Cardiac muscle cell (in vitro differentiated cells and primary cell): ENCODE data around the gene MGME1. TPM values are rescaled to one million over a fixed set of nuclear protein-coding genes. Genes with fewer than 3 reads are reported as not detected.
A peak's percentile ranks its signal among the peaks of the same experiment; 100 is the strongest.
"Not testable (repeated sequence)": the region's sequence is repeated elsewhere in the genome, so short reads cannot be mapped to it uniquely, and the experiment has no call there.

Experiments used
- DNase-seq, 2 donors: peaks; one replicate each; pipeline versions ENCODE4 v3.0.0 to v3.0.0-alpha.2; 2010 to 2017; ENCODE audit warnings: low read depth in 1 of 2, low spot score in 1 of 2
- H3K27ac ChIP-seq: fragments of 200-600 bp; sonication (generic); 2 replicates; pipeline ENCODE4 v1.5.1; 2016
- H3K27me3 ChIP-seq: fragments of 200-600 bp; sonication (generic); 2 replicates; pipeline ENCODE4 v1.6.0; 2016; ENCODE audit warnings: control low read depth
- H3K36me3 ChIP-seq: fragments of 200-600 bp; sonication (generic); 2 replicates; pipeline ENCODE4 v1.5.1; 2016; ENCODE audit warnings: control low read depth
- H3K4me1 ChIP-seq: fragments of 200-600 bp; sonication (generic); 2 replicates; pipeline ENCODE4 v1.8.1; 2017; ENCODE audit warnings: low read depth, mild to moderate bottlenecking, mixed run types
- H3K4me3 ChIP-seq: fragments of 200-600 bp; sonication (generic); 2 replicates; pipeline ENCODE4 v1.5.1; 2016; ENCODE audit warnings: mild to moderate bottlenecking
- H3K9me3 ChIP-seq: fragments of 200-600 bp; sonication (generic); 2 replicates; pipeline ENCODE4 v1.5.1; 2017; ENCODE audit warnings: low read depth, mild to moderate bottlenecking, control low read depth
- polyA plus RNA-seq: library from polyadenylated mRNA; unstranded; fragments of >200 nt; fragmentation: Nextera tagmentation; extraction: Ambion mirVana; gene quantifications from 2 replicates; pipeline ENCODE4 v1.2.1, GENCODE V29; 2016
- total RNA-seq: library from RNA; depleted of rRNA; stranded (reverse); fragments of >200 nt; gene quantifications from 2 replicates; pipeline ENCODE4 v1.2.3, GENCODE V29; 2016
- TF ChIP-seq, protein P1 (sequence below): IDR thresholded peaks from 2 replicates; pipeline ENCODE4 v1.5.1; 2012; ENCODE audit warnings: low read depth, mild to moderate bottlenecking, low read length

MGME1 gene
- total and polyA plus RNA-seq, 2 experiments from 2014 or later: 15.9 to 27.2 TPM

DNA sequence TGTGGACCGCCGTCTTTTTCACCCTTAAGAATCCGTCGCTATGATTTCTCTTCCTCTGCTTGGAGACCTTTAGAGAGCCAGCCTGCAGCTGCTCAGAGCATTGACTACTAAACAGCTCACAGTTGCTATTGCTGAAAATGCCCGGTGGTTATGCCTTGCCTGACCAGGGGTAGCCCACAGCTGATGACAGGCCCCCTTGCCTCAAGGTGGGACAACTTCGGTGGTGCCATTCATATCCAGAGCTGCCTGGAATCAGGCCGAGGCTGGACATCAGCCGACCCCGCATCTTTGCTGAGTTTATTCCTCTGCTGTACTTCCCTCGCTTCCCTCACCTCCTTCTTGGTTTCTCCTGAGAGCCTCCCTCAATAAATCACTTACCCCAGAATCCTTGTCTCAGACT lies 49.3 kb downstream of the MGME1 start:
- no peaks in the 10 kb centered on the region for H3K36me3 ChIP-seq

DNA sequence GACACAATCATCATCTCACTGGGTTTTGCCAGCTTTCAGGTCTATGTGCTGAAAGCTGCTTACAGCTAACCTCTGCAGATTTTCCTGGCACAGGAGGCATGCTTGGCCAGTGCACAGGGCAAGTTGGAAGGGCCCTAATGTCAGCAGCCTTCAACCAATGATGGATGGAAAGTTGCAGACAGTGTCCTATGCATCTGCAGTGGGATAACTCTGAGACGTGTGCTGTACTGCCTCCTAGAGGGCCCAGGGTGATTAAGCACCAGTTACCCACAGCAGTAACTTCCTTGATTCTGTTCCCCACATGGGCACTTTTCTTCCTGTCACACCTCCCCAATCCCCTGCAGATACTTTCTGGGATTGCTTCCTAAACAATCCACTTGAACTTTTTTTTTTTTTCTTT lies 50.2 kb downstream of the MGME1 start:
- H3K4me1 ChIP-seq: no peaks in the 10 kb centered on the region
- H3K9me3 ChIP-seq: no peaks in the 10 kb centered on the region
- H3K27me3 ChIP-seq: no peaks in the 10 kb centered on the region
- peak in 1 of 2 donors; percentile 48 for DNase-seq
- no peaks in the 10 kb centered on the region for H3K36me3 ChIP-seq
- no peak overlapping the region for H3K4me3 ChIP-seq
- H3K27ac ChIP-seq: no peak overlapping the region
- TF ChIP-seq, protein P1, sequence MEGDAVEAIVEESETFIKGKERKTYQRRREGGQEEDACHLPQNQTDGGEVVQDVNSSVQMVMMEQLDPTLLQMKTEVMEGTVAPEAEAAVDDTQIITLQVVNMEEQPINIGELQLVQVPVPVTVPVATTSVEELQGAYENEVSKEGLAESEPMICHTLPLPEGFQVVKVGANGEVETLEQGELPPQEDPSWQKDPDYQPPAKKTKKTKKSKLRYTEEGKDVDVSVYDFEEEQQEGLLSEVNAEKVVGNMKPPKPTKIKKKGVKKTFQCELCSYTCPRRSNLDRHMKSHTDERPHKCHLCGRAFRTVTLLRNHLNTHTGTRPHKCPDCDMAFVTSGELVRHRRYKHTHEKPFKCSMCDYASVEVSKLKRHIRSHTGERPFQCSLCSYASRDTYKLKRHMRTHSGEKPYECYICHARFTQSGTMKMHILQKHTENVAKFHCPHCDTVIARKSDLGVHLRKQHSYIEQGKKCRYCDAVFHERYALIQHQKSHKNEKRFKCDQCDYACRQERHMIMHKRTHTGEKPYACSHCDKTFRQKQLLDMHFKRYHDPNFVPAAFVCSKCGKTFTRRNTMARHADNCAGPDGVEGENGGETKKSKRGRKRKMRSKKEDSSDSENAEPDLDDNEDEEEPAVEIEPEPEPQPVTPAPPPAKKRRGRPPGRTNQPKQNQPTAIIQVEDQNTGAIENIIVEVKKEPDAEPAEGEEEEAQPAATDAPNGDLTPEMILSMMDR: peak; percentile 62

More for the DNA sequence above, 49.3 kb downstream of the MGME1 start:
- Histone ChIP-seq H3K27me3 (no peaks in the 10 kb centered on the region), H3K9me3 (no peaks in the 10 kb centered on the region), H3K4me3 (no peak overlapping the region), H3K4me1 (no peaks in the 10 kb centered on the region), H3K27ac (no peak overlapping the region)
- TF ChIP-seq, protein P1: no peak
- DNase-seq: no peak

DNA sequence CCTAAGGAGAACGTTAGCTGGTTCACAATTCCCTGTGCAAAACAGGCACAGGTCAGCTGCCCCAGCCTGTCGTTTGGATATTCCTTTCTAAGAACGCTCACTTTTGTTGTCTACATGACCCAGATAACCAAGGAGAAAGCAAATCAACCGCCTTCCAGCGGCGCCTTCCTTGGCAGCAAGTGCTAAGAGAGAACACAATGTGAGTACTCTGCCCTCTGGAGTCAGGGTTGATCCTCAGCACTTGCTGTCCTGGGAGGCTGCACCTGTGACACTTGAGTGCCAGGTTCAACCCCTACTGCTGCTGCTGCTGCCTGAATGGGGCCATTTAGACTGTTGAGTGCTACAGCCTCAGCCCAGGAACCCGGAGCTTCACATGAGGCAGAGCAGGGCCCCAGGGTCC lies 52.1 kb downstream of the MGME1 start:
- no peaks in the 10 kb centered on the region for H3K4me1 ChIP-seq
- H3K27ac ChIP-seq: no peak overlapping the region
- TF ChIP-seq, protein P1: no peak
- DNase-seq: no peak
- H3K27me3 ChIP-seq: no peaks in the 10 kb centered on the region
- H3K9me3 ChIP-seq: no peaks in the 10 kb centered on the region
- H3K36me3 ChIP-seq: no peaks in the 10 kb centered on the region
- H3K4me3 ChIP-seq: no peak overlapping the region

DNA sequence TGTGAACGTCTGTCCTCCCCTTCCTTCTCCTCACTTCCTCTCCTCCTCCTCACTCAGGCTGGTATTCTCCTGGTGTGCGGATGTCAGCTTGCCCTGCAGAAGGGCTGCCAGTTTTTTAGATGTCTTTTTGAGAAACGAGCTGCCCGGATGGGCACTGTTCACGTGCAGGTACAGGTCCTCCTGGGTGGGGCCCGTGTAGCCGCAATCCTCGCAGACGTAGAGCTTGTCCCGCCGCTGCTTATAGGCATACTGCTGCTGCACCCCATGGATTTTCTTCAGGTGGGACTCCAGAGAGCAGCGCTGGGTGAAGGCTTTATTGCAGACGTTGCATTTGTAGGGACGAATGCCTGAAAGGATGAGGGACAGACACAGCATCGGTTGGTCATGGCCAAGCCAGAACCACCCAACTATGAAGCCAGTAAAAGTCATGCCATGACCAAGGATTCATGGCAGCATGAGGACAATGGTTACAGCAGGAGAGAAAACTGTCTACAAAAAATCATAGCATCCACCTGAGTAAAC lies 55.8 kb downstream of the MGME1 start:
- no peak for DNase-seq
- Histone ChIP-seq H3K36me3 (no peaks in the 10 kb centered on the region), H3K4me1 (no peaks in the 10 kb centered on the region), H3K27ac (no peak overlapping the region), H3K9me3 (no peaks in the 10 kb centered on the region), H3K27me3 (no peaks in the 10 kb centered on the region), H3K4me3 (no peak overlapping the region)
- TF ChIP-seq, protein P1: no peak

DNA sequence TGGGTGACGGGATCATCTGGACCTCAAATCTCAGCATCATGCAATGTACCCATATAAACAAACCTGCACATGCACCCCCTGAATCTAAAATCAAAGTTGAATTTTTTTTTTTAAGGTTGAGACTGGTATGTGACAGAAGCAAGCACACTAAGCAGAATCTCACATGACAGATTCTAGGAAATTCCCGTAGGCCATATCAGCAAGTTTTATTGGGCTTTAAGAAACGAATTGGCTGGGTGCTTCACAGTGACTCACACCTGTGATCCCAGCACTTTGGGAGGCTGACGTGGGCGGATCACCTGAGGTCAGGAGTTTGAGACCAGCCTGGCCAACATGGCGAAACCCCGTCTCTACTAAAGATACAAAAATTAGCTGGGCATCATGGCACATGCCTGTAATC lies 58.2 kb downstream of the MGME1 start:
- not testable (repeated sequence) for H3K36me3 ChIP-seq, H3K9me3 ChIP-seq, H3K27me3 ChIP-seq, H3K4me3 ChIP-seq, DNase-seq, H3K4me1 ChIP-seq, H3K27ac ChIP-seq

DNA sequence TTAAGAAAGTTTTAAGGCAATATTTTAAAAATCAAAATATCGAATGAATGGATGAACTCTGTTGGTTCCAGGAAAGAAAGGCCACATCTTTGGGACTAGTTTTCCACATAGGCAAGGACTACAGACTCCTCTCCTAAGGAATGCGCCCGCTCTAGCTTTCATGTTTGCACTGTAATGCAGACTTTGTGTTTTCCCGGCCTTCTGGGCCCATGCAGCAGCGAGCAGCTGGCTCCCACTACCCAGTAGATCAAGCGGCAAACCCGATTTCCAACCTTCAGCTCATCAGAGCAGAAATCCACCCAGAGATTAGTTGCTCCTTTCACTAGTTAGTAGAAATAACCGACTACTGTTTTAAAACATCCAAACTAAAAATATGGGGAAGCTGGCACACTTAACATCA lies 61.2 kb downstream of the MGME1 start:
- no peaks in the 10 kb centered on the region for H3K4me1 ChIP-seq
- H3K4me3 ChIP-seq: no peak overlapping the region
- no peak overlapping the region for H3K27ac ChIP-seq
- no peak for DNase-seq
- no peaks in the 10 kb centered on the region for H3K27me3 ChIP-seq
- TF ChIP-seq, protein P1: no peak
- no peaks in the 10 kb centered on the region for H3K9me3 ChIP-seq
- H3K36me3 ChIP-seq: no peaks in the 10 kb centered on the region
